ENCODE data around the gene CNOT8.

CNOT8 gene

DNA sequence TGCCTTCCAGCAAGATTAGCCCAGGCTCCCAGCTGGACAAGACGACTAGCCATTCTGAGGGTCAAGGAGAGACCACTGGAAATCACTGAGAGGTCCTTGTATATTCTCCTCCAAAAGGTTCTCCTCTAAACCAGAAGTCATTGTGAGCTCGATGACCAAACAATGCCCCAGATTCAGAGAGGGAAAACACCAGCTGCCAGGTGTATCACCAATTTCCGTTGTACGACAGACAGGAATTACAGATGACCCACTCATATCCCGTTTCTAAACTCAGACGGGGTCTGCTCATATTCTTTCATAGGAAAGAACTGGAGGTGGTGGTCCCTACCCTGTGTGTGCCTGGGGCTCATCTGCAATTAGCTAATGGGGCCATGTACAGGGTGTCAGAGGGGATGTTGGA, 22.2 kb upstream of the CNOT8 start:
- DNase-seq: no peak

DNA sequence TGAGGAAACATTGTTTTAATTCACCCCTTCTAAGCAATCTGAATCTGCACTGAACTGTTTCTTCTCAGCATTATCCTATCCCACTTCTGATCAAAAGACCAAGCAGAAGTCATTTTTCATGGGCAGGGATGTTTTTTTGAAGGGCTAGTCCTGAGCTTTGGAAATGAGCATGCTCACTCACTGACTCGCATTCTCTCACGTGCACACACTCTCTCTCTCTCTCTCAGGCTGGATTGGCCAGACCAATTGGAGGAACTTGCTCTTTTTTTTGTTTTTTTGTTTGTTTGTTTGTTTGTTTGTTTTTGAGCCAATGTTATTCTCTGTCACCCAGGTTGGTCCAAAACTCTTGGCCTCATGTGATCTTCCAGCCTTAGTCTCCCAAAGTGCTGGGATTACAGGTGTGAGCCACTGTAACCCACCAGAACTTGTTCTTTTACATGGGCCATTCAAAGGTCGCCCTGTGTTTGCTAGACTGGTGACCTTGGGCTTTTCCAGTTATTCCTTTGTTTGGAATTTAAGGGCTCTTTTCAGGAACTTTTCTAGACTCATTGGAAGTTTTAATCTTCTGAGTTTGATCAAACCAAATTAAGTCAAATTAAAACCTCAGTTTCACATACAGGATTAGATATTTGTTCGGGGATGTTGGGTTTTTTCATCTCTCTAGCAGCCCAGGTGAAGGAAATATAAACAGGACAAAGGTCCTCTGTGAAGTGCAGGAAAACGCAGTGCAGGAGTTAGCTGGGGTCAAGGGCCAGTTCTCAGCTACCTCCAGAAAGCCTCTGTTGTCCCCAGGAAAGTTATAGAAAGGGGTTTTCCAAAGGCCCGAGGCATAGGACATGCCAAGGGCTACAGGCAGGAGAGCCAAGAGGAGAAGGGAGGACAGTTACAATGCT, 21.2 kb upstream of the CNOT8 start:
- no peak for DNase-seq

DNA sequence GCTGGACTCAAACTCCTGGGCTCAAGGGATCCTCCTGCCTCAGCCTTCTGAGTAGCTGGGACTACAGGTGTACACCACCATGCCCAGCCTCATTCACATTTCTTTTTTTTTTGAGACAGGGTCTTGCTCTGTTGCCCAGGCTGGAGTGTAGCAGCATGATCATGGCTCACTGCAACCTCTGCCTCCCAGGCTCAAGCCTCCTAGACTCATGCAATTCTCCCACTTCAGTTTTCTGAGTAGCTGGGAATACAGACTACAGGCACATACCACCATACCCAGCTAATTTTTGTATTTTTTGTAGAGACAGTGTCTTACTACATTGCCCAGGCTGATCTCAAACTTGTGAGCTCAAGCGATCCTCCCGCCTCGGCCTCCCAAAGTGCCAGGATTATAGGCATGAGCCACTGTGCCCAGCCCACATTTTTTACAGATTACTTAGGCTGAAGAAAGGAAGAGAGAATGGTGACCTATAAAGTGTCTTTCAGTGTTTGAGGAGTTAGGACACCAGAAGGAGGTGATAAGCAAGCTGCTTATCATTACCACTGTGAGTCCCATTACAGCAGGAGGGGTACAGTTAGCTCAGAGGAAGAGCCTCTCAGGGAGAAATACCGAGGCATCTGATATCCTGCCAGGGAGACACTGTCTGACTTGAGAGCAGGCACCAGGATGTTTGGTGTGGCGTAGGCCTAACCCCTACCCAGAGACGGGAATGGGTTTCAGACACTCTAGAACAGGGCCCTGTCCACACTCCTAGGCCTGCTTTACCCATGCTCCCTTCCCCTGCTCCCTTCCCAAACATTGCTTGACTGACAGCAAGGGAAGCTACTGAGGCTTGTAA, 17.8 kb upstream of the CNOT8 start:
- DNase-seq: no peak

DNA sequence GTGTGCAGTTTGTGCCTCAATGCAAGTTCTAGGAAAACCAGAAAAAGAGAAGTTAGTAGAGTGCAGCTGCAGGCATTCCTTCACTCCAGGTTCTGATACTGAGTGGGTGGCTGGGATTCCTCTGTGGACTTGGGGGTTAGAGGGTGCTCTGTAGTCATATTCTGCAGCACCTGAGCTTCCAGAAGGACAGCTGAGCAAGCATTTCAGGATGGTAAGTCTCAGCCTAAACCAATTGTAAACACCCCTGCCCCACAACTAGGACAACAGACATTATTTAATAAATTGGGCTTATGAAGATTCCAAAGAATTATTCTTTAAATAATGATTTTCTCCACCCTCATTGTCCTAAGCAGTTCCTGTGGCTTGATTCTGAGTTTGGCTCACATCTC, 17.2 kb upstream of the CNOT8 start:
- DNase-seq: no peak

DNA sequence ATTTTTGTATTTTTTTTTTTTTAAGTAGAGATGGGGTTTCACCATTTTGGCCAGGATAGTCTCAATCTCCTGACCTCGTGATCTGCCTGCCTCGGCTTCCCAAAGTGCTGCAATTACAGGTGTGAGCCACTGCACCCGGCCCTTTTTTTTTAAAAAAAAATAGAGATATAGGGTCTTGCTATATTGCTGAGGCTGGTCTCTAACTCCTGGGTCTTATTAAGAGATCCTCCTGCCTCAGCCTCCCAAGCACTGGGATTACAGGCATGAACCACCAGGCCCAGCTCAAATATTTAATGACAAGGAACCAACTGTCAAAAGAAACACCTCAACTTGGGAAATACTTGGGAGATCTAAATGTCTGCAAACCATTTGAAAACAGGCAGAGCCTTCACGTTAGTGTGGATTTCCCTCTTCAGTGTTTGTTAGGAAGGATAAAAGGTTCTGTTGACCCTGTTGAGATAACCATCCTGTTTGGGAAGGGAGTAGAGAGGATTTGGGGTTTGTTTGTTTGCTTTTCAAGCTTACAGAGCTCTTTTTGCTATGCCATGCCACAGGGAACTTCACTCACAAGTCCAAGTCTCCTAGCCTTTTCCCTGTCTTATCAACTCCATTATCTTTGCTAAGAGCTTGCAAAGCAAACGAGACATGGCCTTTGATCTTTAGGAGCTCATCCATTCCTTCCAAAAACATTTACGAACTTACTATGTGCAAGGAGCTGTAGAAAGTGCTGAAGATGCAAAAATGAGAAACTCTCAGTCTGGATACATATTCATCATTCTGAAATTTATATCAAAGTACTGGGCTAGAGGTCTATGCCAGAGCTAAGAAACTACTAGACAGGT, 15.5 kb upstream of the CNOT8 start:
- DNase-seq: no peak

DNA sequence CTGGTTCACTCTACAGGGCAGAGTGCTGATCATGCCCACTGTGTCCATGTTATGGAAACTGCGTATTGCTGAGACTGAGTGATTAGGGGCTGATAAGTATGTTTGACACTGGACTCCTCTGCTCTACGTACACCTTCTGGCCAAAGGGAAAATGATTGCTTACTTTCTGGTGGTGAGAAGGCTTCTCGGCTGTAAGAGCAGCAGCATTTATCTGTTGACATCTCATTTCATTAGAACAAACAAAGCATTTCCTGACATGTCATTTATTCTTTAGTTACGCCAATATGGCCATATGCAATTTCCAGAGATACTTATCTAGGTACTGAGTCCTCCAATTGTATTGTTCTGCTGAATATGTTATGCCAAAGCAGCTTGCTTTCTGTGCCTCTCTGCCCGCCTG, 13.6 kb upstream of the CNOT8 start:
- DNase-seq: no peak

DNA sequence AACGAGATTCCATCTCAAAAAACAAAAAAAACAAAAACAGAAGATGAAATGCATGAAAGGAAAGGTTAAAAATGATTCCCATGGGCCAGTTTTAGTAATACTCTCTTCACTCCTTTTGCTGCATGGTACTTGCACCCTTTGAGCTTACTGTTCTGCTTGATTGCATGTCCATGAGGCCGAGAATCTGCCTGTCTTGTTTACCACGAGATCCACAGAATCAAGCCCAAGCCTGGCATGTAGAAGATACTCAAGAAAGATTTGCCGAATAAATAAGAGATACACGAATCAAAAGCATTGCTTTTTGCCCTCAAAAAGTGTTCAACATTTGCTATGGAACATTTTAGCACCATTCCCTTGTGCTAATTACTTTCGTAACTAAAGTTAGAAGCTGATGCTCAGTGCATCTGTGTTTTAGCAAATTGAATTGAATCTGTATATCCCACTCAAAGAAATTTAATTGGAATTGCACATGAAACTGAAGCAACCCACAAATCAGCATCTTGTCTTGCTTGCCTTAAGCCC, 9.1 kb upstream of the CNOT8 start:
- DNase-seq: no peak

DNA sequence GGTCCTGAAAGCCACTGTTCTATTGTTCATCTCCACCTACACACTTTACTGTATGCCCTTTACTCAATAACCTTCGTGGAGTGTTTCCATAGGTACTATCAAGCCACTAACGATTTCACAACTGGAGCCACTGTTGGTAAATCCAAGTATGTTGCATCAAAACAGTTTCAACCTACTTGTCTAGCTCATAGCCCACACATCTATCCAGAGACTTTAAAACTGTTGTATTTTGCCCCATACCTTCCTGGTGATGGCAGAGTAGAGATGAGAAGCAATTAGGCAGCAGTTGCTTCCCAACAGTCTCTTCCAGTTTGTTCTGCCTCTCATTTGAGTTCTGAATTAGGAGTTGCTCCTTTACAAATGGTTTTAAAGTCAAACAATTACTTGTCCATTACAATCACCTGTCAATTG, 8.6 kb upstream of the CNOT8 start:
- DNase-seq: no peak

DNA sequence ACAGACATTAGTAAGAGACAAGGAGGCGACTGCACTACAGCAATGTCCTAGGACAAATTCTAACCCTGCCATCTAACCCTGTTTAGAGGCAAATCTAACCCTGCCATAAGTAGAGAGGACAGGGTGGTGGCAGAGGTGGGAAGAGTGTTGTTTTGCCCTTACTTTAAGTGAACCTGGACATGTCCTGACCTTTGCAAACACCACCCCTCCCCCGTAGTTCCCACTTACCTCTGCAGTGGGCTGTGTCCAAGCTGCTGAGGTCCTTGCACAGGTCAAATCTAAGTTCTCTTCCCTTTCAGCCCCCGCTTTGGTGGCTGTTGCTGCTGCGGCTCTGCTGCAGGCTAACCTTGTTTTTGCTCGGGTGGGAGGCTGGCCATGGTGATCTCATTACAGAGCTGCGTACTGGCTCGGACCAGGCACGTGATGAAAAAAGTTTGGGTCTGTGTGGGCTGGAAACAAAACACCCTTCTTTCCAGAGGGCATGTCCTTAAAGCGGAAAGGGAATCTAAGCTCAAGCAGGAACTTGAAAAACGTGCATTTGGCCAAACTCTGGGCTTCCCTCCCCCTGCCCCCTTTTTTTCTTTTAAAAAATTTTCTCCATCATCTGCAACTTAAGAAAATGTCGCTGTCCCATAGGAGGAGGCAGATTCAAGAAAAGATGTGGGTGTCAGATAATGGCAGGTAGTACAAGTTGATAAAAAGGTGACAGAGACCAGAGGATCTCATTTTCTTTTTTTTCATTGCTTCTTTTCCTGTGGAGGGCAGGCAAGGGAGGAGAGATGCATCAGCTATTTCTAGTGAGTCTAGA, 8.0 kb upstream of the CNOT8 start, which contains the start of gene FAXDC2:
FAXDC2 (minus strand) TSS at position 349 of the 808 bp plus-strand sequence. CDS start 12,425 bp downstream, outside the sequence.
- DNase-seq: no peak

DNA sequence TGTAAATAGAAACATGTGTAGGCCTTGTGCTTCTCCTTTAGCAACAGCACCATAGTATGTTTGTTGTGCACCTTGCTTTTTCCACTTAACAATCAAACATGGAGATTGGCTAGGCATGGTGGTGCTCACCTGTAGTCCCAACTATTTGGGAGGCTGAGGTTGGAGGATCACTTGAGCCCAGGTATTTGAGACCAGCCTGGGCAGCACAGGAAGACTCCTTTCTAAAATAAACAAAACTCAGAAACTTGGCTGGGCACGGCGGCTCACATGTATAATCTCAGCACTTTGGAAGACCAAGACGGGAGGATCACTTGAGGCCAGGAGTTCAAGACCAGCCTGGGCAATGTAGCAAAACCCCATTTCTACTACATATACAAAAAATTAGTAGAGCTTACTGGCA, 7.1 kb upstream of the CNOT8 start:
- no peak for DNase-seq

DNA sequence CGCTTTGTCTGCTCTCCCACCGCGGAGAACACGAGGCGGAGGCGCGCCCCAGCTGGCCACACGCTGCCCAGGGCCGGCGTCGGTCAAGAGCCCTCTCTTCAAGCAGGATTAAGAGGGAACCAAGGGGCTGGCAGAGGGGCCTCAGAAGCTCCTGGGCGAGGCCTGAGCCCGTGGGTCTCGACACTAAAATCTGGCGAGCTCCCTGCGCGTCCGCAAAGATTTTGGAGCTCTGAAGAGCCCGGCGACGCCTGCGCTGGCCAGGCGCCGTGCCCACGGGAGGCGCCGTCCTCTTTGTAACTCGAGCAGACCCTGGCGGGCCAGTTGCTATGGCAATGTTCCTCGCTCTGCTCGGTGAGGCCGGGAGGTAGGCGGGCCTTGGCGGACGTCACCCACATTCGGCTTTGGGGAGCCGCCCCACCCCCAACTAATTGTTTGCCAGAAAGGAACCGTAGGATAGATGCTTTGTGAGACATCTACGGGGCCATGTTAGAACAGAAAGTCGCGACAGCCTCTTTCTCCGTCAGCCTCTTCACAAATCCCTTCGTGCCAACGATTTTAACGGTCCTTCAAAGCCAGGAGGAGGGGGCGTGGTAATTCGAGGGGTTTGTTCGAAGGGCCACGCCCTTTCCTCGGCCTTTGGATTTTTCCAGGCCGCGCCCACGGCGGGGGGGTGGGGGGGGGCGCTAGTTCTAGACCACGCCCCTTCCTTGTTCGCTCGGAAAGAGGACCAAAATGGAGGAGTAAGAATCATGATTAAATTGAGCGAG, 714 bp upstream of the CNOT8 start:
- peak; percentile 84 for DNase-seq

DNA sequence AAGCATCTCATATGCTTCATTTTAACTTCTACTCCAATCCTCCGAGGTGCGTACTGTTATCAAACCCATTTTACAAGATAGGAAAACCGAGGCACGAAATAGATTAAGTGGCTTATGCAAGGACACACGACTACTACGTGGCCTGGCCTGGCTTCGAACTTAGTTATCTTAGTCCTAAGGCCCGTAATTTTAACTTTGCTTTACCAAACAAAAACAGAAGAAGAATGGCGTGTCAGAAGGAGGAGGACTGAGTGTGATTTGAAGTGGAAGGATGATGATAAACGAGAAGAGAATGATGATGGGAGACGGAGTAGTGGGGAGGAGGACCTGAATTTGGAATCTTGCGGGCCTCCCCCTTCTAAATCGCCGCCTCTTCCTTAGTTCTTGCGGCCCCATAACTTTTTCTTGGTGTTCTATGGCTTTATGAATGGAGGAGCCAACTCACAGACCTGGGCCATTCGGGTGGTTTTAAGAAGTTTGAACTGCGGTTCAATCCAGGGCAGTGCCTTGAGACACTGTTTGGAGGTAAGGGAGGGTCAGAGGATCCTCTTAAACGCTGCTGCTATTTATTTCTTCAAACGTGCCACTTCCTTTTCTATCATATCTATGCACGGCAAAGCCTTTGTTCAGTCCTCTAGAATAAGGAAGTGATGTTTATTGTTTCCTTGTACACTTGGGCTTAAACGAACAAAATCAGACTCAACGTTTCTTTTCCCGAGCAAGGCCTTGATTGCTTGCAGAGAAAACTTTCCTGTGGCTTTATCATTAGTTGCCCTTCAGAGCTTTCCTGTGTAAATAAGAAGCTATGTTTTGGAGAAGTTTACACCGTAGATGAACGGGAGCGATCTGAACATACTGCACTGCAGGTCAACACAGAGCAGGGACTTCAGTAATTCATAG, 795 bp downstream of the CNOT8 start:
- DNase-seq: no peak

DNA sequence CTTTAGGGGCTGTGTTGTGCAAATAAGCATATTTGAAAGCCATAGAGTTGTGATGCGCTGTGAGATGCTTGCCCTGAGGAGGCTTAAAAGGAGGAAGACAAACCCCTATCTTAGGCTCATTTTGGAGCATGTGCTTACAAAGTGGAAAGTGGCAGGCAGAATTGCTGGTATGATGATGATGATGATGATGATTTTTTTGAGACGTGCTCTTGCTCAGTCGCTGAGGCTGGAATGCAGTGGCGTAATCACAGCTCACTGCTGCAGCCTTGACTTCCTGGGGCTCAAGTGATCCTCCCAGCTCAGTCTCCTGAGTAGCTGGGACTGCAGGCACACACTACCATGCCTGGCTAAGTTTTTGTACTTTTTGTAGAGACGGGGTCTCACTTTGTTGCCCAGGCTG, 1.7 kb downstream of the CNOT8 start:
- no peak for DNase-seq

DNA sequence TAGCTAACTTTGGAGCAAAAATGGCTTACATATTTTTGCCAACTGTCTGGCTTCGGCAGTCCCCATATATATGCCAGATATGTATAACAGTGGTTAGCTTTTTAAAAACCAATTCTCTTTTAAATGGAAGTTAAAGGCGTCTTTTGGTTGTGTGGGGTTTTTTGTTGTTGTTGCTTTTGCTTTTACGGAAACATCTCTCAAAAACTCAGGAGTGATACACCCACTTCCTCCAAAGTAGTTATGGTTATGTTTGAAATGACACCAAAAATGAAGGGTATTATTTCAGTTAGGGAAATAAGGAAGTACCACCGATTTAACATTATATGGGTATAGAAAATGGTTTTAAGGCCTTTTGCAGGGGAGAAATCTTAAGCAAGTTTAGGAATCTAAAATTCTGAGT, 2.3 kb downstream of the CNOT8 start:
- DNase-seq: no peak

DNA sequence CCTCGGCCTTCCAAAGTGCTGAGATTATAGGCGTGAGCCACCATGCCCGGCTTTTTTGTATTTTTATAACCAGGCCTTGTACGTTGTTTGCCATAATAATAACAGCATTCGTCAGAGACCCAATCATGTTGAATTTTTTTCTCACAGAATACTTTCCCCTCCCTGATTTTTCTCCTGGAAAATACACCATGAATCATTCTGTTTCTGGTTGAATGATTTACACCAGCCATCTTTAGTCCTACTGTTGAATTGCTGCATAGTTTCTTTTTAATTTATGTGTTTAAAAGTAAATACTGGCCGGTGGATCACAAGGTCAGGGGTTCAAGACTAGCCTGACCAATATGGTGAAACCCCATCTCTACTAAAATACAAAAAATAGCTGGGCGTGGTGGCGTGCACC, 3.5 kb downstream of the CNOT8 start:
- DNase-seq: no peak

DNA sequence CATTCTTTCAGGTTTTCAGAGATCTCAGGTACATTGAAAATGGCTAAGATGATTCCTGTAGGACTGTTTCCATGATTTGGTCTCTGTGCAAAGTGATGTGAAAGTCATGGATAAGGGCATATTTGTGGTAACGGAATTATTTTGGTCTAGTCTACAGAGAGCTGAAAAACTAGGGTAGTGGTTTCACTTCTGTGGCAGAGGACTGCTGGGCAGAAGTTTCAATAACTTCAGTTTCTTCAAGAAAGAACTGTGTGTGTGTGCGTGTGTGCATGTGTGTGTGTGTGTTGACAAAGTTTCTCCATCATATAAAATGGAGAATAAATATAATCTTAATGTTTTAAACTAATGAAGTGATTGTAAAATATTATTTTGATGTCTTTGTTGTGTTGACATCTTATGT, 4.3 kb downstream of the CNOT8 start:
- no peak for DNase-seq

DNA sequence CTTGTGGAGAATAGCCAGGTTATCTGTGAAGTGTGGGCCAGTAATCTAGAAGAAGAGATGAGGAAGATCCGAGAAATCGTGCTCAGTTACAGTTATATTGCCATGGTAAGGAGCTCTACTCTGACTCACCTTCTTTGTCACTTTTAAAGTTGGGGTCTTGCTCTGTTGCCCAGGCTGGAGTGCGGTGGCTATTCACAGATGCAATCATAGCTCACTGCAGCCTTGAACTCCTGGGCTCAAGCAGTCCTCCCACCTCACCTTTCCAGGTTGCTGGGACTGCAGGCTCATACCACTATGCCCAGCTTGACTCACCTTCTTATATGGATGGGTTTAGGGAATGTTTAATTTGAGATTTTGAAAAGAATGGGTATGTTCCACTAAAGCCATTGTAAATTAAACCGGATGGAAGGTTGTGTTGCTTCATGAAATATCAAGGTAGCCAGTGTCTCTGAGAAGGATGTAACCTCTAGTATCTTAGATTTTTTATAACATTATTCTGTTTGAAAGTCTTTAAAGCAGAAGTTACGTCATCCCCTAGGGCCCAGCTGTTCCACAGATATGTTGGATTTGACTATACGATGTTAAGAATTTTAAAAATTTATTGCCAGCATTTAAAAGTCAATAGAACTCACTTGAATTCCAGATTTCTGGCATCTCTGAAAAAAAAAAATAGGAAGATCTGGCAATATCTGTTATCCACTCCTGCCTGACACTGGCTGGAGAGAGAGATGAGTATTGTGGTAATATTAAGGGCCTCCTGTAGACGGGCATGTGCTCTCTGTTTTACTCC, 5.1 kb downstream of the CNOT8 start:
- no peak for DNase-seq

DNA sequence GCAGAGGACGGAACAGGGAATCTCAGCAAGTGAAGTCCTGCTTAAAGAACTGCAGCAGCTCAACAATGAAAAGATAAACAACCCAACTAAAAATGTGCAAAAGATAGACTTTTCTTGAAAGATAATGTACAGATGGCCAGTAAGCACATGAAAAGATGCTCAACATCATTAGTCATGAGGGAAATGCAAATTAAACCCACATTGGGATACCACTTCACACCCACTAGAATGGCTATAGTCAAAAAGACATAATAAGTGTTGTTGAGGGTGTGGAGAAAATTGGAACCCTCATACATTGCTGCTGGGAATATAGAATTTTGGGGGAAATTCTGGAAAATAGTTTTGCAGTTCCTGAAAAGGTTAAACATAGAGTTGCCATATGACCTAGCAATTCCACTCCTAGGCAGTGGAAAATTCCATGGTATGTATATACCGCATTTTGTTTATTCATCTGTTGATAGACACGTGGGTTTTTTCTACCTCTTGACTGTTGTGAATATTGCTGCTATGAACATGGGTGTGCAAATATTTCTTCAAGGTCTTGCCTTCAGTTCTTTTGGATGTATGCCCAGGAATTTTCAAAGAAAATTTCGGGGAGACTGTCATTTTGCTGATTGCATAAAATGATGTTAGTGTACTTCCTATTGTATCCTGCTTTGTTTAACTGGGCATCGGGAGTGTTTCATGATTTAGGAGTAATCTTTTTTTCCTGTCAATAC, 7.2 kb downstream of the CNOT8 start:
- DNase-seq: no peak
